GM04503 (cell line): ENCODE data around the gene CIAO2B.
"Not testable (repeated sequence)": the region's sequence is repeated elsewhere in the genome, so short reads cannot be mapped to it uniquely, and the experiment has no call there.

Source experiments
- DNase-seq: peaks from one replicate; pipeline ENCODE4 v3.0.0-alpha.2; 2012; ENCODE audit warnings: low read depth

Gene CIAO2B

DNA sequence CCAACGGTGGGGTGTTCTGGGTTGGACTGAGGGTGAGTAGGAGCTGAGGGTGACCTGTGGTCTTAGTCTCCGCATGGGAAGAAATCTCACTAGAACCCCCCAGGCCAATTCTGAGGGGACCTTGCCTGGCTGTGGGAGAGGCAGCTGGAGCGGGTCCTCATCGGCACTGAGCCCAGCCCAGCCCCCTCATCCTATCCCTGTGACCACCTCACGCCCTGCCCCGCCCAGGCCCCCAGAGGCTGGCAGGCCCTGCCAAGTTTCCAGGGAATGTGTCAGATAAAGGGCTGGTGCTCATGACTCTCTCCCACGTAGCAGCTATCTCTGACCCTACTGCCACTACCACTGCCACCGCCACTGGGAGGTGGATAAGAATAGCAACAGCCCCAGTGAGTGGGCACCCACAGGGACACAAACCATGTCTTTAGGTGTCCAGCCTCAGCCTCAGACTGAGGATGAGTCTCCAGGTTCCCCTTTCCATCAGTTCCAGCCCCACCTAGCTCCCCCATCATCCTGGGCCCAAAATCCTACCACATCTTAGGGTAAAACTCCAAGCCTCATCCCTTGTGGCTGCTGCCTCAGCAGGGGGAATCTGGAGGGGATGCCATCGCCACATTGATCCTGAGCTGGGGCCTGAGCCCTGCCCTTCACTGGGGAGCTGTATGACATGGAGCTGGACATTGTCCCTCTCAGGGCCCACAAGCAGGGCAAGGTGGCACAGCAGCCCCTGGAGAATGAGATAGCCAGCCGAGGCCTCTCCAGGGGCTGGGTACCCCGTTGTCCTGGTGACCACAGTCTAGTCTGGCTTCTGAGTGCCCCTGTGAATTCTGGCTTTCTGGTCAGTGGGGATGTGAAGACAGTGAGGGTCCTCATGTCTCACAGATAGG lies 30.4 kb downstream of the CIAO2B start:
- no peak for DNase-seq

DNA sequence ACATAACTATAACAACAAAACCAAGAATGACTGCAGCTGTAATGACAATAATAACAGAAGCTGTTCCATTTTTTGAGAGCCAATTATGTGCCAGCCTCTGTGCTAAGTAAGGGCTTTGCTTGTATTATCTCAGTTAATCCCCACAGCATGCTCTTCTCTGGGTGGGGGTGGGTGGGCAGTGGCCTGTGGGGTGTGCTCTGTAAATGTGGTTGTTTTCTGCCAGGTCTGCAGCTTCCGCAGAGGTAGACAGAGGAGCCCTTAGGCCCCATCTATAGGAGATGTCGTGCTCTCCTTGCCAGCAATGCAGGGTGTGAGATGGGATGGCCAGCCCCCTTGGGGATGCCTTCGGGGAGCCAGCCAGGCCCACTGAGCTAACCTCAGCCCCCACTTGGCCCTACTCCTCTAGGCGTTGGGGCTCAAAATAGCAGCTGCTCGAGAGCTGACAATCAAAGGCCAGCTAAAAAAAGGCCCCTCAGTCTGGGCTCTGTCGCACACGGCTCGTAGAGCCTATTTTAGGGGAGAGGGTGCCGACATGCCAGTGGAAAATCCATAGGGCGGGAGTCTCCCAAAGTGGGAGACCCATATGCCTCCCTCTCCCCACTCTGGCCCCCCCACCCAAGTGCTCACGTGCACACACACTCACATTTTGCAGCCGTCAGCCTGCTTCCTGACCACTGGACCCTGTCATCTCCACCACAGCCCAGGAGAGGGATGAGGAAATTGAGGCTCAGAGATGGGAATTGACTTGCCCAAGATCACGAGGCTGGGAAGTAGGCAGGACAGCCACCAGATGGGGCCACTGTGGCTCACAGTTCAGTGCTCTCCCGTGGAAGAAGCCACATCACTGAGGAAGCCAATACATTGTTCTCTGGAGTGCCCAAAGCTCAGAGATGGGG lies 31.3 kb downstream of the CIAO2B start:
- no peak for DNase-seq

DNA sequence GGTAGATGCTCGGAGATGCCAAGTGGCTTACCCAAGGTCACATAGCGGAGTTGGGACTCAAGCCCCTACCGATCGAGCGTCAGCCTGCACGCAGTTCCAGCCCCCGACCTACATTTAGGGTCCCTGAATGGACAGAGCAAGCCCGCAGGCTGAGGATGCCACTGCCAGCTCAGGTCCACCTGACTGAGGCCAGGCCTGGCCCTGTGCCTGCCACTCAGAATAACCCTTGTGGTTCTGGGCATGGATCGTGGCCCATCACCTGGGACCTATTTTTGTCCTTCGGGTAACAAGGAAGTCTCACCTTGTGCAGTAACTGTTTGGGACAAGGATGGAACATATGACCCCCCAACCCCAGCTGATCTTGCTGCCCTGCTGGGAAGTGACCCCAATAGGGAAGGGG lies 32.6 kb downstream of the CIAO2B start:
- DNase-seq, result no peak

DNA sequence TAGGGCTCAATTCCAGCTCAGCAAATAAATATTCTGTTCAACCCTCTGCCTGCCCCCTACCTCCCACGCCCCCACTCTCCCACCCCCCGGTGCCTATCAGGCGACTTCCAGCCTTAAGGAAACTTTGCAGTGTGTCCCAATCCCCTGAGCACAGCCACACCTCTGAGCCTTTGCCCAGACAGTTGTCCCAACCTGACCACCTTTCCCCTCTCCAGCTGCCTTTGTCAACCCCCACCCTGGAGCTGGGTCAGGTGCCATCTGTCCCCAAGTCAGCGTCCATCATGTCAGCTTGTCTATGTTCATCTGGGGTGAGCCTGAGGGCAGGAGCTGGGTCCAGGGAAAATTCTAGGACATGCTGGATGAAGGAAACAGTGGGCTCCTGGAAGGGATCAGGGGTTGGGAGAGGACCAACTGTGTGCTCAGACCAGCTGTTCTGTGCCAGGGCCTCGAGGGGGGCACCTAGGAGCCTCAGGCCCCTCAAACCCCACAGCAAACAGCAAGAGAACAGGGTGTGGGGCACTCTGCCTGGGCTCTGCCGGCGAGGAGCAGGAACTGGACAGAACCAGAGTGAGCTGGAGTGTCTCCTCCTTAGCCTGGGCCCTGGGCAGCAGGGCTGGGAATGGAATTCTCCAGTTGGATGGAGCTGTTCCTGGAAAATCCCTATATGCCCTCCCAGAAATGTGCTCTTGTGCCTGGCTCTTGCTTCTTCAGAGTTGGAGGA lies 33.3 kb downstream of the CIAO2B start:
- no peak for DNase-seq

DNA sequence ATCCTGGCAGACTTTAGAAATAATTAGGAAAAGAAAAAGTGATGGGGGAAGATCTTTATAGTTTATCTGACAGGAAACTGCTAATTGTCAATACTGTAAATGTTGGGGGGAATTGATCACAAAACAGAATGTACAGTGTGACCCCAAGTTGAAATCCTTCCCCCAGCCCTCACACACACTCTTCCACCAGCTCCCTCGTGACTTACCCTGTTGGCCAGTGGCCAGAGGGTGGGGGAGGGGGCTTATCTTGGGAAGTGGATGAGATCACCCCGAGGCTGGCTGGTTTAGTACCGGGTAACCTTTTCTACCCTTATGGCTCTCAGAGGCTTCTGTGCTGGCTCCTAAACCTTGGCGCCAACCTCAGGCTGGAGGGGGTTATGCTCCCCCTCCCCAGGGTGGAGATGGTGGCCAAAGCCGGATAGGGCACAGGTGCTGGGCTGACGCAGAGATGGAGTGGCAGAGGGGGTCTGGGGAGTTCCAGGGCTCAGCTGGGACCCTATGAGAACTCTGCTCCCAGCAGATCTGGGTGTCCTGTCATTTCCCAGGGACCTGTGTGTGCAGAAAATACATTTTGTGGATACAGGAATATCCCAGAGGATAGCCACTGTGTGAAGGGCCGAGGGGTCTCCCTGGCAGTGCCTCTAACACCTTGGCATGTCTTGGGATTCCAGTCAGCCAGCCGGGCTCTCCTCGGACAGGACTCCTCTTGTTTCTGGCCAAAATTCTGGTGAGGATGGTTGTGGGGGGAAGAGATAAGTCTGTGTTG lies 34.1 kb downstream of the CIAO2B start:
- DNase-seq, result peak; percentile 21

DNA sequence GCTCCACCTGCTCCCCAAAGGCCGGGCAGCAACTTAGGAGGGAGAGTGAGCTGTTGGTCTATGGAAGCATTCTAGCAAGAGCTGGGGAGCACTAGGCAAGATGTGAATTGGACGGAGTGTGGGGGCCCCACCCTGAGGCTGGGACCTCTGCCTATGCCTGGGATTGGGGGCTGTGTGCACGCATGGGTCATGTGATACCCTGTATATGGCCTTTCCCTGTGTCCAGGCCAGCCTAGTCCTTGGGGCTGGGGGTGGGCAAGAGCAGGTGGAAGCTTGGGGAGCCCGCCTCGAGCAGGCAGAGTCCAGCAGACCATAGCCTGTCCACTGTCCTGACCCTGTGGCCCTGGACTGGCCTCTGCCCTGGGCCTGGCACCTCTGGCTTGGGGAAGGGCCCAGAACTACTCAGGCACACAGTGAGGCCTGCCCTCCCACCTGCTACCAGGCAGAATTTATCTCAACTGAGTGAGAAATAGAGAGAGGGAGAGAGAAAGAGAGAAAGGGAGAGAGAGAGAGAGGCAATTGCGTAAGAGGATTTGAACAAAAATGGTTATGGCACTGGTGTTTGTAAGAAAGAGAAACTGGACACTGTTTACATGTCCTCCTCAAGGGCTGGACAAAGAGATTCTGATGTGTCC lies 34.8 kb downstream of the CIAO2B start:
- peak; percentile 31 for DNase-seq

DNA sequence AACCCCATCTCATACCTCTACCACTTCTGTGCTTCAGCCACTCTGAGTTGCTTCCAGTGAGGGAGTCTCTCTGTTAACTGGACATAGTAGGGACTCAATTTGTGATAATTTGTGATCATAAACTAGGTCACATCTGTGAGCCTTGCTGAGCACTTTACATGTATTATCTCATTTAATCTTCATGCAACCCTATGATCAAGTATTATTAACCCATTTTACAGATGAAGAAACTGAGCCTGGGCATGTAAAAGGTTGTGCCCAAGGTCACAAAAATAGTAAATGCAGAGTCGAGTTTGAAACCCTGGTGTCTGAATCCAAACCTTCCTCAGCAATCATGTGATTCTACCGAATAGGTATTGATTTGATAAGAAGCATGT lies 35.3 kb downstream of the CIAO2B start:
- no peak for DNase-seq

DNA sequence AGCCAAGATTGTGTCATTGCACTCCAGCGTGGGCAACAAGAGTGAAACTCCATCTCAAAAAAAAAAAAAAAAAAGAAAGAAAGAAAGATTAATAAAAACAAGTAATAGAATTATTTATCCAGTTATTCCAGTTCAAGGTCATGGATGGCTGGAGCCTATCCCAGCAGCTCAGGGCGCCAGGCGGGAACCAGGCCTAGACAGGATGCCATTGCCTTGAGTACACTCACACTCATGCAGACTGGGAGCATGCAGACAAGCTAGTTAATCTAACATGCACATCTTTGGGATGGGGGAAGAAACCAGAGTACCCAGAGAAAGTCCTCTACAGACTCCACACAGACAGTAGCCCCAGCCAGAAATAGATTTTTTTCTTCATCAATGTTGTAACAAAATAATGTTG lies 36.0 kb downstream of the CIAO2B start:
- DNase-seq, result peak; percentile 41

DNA sequence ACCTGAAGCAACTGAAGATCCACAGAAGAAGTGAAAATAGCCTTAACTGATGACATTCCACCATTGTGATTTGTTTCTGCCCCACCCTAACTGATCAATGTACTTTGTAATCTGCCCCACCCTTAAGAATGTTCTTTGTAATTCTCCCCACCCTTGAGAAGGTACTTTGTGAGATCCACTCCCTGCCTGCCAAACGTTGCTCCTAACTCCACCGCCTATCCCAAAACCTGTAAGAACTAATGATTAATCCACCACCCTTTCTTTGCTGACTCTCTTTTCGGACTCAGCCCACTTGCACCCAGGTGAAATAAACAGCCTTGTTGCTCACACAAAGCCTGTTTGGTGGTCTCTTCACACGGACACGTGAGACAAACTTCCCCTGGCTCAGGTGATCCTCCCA lies 37.5 kb downstream of the CIAO2B start:
- not testable (repeated sequence) for DNase-seq

DNA sequence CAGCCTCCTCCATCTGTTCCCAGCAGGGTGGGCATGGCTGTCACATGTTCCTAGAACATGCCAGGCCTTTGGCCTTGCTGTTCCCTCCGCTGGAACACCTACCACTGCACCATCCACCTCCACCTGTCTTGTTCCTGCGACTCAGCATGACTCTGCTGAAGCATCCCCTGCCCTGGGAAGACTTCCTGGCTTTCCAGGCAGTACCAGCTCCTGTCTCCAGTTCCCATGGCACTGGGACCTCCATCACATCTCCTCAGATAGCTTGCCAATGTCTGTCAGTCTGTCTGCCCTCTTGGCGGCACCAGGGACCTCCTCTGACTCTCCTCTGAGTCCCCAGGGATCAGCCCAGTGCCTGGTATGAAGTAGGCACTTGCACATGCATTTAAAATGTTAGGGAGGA lies 38.2 kb downstream of the CIAO2B start:
- DNase-seq, result no peak

DNA sequence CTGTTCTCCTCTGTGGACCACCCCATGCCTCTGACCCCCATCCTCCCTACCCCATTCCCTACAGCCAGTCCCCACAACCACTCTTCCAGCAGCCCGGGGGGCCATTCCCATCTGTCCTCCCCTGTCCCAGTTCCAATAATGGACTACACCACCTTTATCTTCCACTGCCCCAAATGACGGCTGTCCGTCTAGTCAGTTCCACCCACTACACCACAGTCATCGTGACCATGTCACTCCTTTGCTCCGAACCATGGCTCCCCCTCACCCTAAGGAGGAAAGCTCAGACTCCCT lies 38.6 kb downstream of the CIAO2B start:
- no peak for DNase-seq

DNA sequence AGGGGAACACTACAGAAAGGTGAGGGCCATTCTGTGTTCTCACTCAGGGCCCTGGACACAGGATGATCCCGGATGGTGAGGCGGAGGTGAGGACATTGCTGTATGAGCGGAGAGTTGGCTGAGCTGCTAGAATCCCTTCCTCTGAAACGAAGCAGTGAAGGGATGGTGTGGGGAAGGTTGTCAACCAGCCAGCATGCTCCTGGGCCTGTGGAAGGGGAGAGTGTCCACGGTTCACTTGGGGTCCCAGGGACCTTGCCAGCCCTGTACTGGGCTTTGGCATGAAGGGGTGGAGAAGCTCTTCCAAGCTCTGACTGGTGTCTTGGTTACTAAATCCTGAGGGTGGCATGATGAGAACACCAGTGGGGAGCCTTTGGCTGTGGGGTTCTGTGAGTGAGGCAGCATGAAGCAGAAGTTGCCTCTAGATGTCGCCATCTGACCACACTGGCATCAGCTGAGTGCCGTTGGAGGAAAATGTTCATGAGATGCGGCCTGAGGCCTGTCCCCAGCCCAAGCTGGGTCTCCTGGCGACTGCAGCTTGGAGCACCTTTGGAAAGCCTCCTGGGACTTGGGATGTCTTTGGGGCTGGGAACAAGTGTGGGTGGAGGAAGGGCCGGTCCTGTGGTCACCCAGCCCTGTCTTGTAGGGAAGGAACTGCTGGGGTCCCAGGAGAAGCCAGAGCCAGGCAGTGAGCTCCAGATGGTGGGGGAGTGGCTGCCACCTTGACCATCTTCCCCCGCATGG lies 39.1 kb downstream of the CIAO2B start:
- no peak for DNase-seq

DNA sequence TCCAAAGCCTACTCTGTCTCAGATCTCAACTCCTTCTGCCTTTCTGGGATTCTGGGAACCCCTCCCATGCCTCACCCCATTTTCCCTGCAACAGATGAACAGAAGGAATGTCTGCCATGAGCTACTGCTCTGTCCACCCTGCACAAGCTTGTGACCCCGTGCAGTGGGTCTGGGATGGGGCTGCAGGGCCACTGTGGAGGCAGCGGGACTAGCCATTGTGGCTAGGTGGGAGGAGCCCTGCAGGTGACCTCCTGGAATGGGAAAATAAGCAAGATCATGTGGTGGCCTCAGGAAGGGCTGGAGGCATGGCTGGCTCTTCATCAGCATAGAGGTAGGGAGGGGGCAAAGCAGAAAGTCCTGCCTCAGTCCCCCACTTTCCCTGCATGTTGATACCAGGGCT lies 40.1 kb downstream of the CIAO2B start:
- no peak for DNase-seq

DNA sequence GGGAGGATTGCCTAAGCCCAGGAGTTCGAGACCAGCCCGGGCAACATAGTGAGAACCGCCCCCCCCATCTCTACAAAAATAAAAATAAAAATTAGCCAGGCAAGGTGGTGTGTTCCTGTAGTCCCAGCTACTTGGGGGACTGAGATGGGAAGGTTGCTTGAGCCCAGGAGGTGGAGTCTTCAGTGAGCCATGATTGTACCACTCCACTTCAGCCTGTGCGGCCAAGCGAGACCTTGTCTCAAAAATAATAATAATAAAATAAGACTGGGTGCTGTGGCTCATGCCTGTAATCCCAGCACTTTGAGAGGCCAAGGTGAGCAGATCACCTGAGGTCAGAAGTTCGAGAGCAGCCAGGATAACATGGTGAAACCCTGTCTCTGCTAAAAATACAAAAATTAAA lies 42.4 kb downstream of the CIAO2B start:
- DNase-seq, result no peak

DNA sequence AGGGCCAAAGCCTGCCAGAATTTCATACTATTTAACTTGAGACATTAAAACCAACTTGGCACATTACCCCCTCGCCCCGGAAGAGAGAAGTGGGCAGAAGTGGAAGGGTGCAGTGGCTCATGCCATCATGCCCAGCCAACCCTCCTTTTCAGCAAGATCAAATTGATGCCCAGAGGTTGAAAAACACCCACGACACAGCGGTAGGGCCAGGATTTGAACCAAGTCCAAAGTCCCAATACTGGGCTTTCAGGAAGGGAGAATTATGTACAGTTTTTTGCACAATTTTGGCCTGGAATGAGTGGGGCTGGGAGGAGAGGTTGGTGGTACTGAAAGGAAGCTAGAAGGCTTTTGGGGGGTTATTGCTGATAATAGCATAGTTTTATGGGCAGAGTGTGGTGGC lies 42.8 kb downstream of the CIAO2B start:
- no peak for DNase-seq

DNA sequence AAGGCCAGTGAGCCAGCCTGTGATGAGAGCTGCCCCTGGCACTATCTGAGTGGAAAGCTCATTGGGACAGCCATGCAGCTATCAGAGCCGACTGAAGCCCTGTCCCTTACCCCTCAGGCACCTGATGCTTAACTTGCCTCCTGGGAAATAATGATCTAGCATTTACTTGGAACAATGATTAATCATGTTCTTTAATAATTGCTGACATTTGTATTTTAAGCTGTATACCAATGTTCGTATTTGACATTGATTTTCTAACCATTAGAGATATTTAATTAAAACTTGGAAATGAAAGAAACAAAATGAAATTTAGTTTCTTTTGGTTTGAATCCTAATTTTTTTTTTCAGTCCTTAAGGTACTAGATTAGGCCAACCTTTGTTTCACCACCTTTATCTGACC lies 43.4 kb downstream of the CIAO2B start:
- DNase-seq, result no peak

DNA sequence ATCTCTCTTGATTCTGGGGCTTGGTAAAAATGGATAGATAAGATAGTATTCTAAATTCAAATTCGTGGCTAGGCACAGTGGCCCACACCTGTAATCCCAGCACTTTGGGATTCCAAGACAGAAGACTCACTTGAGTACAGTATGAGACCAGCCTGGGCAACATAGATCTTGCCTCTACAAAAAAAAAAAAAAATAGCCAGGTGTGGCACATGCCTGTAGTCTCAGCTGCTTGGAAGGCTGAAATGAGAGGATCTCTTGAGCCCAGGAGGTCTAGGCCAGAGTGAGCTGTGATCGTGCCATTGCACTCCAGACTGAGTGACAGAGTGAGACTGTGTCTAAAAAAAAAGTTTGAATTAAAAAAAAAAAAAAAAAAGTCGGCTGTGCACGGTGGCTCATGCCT lies 44.6 kb downstream of the CIAO2B start:
- no peak for DNase-seq

DNA sequence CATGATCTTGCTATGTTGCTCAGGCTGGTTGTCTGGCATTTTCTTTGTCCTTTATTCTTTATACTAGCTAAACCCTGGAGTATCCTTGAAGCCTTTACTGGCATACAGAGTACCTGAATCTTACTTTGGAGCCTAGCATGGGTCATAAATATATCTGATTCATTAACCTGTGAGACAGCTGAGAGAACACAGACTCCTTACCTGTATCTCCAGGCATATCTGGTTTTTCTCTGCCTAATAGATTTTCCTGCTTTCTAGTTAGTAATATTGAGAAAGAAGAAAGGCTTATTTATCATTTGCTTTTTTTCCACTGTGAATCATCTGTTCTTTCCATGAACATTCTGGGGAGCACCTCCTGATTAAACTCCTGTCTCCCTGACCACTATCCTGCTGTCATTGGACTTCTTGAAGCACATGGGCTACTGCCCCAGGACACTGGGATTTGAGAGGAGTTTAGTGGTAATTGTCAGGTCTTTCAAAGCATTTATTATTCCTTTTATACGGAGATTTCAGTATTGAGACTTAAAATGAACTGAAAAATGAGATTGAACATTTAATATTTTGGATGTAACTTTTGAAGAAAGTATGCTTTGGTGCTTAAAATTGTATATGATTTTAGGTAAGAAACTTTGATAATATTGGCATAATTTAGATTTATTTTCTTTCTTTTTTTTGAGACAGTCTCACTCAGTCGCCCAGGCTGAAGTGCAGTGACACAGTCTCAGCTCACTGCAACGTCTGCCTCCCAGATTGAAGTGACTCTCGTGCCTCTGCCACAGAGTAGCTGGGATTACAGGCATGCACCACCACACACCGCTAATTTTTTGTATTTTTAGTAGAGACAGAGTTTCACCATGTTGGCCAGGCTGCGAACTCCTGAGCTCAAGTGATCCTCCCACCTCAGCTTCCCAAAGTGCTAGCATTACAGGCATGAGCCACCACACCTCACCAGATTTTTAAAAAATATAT lies 45.3 kb downstream of the CIAO2B start:
- no peak for DNase-seq

DNA sequence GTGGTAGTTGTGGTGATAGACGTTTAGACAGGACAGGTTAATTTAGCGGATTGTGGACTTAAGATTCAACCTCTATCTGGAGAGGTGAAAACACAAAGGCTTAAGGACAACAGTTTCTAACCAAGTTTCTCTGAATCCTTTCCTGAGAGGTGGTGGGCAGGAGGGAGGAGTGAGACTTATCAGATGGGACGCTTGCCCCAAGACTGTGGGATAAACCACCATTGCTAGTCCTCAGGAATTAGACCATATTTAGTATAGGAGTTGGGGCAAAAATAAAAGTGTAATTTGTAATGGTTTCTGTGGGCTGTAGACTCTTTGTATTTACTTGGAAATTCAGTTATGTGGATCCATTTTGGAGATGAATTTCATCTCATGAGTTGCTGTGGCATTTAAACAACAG lies 47.3 kb downstream of the CIAO2B start:
- no peak for DNase-seq

DNA sequence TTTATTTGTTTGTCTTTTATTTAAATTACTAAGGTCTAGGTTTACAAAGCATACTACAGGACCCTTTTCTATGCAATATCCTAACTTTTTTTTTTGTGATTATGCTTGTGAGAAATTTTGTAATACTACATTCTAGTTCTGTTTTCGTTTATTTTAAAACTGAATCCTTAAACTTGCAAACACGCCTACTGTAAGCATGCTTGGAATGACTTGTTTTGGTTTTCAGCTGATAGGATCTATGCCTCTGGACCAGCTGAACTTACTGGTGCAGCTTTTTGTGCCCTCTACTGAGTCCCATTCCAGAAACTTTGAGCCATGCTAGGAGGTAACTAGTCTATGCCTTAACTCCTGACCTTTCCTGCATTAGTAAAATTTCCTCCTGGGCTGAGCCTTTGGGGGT lies 47.9 kb downstream of the CIAO2B start:
- no peak for DNase-seq
